Kidney epithelial cell (primary cell): ENCODE measurements around the gene PLEKHO2. TPM values are rescaled to one million over a fixed set of nuclear protein-coding genes. Genes with fewer than 3 reads are reported as not detected.

Experiments used
- DNase-seq: peaks from one replicate; pipeline ENCODE4 v3.0.0-alpha.2; 2010; ENCODE audit warnings: low read depth
- H3K27me3 ChIP-seq: 2 replicates; pipeline ENCODE4 v1.6.0; 2011; ENCODE audit warnings: low read length; ENCODE audit not compliant: control insufficient read depth, insufficient read depth
- H3K36me3 ChIP-seq: 2 replicates; pipeline ENCODE4 v1.5.1; 2011; ENCODE audit warnings: low read length; ENCODE audit not compliant: control insufficient read depth, insufficient read depth
- H3K4me3 ChIP-seq: 2 replicates; pipeline ENCODE4 v1.5.1; 2011; ENCODE audit warnings: low read depth, mild to moderate bottlenecking, control low read depth, low read length
- CTCF ChIP-seq: IDR thresholded peaks from 2 replicates; pipeline ENCODE4 v1.5.1; 2011; ENCODE audit warnings: mild to moderate bottlenecking, moderate library complexity, low read length, control low read depth, inconsistent platforms; ENCODE audit not compliant: insufficient read depth, poor library complexity, severe bottlenecking
- total RNA-seq: library from RNA; depleted of rRNA; stranded (reverse); fragments of >200 nt; gene quantifications from 2 replicates; pipeline ENCODE4 v1.2.3, GENCODE V29; 2015

PLEKHO2 gene
- total RNA-seq, 1 donor from 2014 or later = 11.0 TPM

DNA sequence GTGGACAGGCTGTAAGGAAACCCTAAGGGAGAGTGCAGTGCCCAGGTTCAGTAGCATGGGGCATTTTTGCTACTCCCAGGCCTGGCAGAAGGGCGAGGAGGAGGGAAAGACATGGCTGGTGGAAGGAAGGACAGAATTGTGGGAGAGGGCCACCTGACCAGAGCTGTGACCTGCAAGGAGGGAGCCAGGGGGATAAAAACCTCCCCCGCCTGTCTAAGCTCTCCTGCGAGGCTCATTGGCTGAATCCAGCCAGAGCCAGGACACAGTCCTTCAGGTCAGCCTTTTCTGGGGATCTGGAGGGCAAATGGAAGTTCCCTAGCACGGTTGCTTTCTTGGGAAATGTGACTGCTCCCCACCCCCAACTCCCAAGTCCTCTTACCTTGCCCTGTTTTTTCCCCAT lies 56.7 kb downstream of the PLEKHO2 start:
- Histone ChIP-seq H3K4me3 (no peak overlapping the region), H3K36me3 (no peaks in the 10 kb centered on the region), H3K27me3 (no peaks in the 10 kb centered on the region)
- TF ChIP-seq CTCF = no peak
- no peak for DNase-seq

GRCh38 chr15:64901141-64901540 lies 59.4 kb downstream of the PLEKHO2 start:
- Histone ChIP-seq H3K27me3 (no peaks in the 10 kb centered on the region), H3K36me3 (no peaks in the 10 kb centered on the region), H3K4me3 (no peak overlapping the region)
- no peak for DNase-seq
- TF ChIP-seq CTCF = no peak

GRCh38 chr15:64901914-64902313 lies 60.2 kb downstream of the PLEKHO2 start:
- H3K36me3 ChIP-seq = no peaks in the 10 kb centered on the region
- H3K27me3 ChIP-seq = no peaks in the 10 kb centered on the region
- no peak for TF ChIP-seq CTCF
- H3K4me3 ChIP-seq = no peak overlapping the region
- DNase-seq = no peak

DNA sequence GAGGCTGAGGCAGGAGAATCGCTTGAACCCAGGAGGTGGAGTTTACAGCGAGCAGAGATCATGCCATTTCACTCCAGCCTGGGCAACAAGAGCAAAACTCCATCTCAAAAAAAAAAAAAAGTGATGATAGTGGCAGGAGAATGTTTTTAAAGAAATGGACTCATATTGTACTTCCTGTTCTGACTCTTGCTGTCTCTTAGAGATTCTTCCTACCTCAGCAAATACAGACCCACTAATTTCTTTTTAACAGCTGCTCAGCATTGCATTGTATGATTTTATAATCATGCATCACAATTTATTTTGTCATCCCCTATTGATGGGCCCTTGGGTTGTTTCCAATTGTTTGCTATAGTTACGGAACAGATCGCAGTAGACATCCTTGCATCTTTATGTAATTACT lies 61.1 kb downstream of the PLEKHO2 start:
- no peak overlapping the region for H3K4me3 ChIP-seq
- H3K27me3 ChIP-seq = no peaks in the 10 kb centered on the region
- no peak for TF ChIP-seq CTCF
- H3K36me3 ChIP-seq = no peaks in the 10 kb centered on the region
- DNase-seq = no peak

GRCh38 chr15:64903326-64903950 lies 61.7 kb downstream of the PLEKHO2 start:
- no peak for DNase-seq
- TF ChIP-seq CTCF = no peak
- H3K4me3 ChIP-seq = no peak overlapping the region
- H3K27me3 ChIP-seq = no peaks in the 10 kb centered on the region
- H3K36me3 ChIP-seq = no peaks in the 10 kb centered on the region

DNA sequence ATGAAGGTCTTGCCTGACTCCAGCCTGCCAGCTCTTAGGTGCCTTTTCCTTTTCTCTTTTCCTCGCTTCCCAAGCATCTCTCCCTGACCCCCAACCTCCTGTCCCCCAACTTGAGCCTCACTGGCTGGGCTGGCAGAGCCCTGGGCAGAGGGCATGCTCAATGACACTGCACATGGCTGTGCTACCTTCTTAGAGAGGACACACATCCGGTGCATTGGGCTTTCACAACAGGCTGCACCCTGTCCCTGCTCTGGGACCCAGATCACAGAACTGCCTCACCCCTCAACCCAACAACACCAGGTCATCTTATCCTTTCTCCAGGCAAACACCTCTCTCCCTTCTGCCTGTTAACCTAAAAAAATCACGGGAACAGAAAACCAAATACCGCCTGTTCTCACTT lies 62.5 kb downstream of the PLEKHO2 start:
- Histone ChIP-seq H3K4me3 (no peak overlapping the region), H3K27me3 (no peaks in the 10 kb centered on the region), H3K36me3 (no peaks in the 10 kb centered on the region)
- TF ChIP-seq CTCF = no peak
- no peak for DNase-seq
